NCI-H2171 (cell line): Measurements from ENCODE around the gene RPS10.

ENCODE experiments used
- DNase-seq: peaks from one replicate; lab custom pipeline; 2025; lab: John Stamatoyannopoulos, UW

RPS10 gene

DNA sequence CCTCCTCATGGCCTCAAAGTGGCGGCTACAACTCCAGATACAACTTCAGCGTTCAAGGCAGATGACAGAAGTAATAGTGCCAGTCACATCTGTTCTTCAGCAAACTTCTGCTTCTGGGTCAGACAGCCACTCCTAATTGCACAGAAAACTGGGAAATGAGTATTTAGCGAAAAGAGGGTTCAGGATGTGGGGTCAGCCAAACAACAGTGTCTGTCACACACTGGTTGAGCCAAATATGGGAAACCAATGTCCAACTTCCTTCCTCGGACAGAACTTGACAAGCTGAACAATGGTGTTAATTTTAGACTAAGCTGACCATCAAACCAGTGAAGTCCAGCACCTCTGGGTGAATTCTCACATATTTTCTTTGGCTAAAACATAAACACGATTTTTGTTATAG lies 55.5 kb downstream of the RPS10 start:
- DNase-seq, result no peak

DNA sequence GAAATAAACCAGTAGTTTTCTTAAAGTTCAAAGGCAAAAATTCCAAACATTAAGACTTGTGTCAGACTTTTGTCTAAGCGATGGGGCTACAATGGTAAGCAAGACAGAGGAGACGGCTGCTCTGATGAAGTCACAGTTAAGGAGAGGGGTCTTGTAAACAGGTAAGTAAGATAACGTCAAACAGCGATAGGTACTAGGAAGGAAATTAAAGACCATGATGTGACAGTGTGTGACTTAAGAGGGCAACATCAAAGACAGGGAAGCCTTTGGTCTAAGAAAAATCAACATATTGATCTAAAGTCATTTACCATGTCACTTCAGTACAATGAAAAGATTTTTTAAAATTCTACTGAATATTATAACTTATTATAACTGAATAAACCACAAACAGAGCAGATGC lies 56.5 kb downstream of the RPS10 start:
- DNase-seq, result no peak
